ENCODE data around the gene KMT5C.
"Not testable (repeated sequence)": the region's sequence is repeated elsewhere in the genome, so short reads cannot be mapped to it uniquely, and the experiment has no call there.

KMT5C gene

GRCh38 chr19:55322204-55322885 is 17.3 kb upstream of the KMT5C start:
- Mint-ChIP-seq H3K9me3 (no peaks in the 10 kb centered on the region), H3K4me3 (no peak overlapping the region), H3K27ac (ENCODE audit: low read depth) (peak overlapping the region; percentile 22), H3K36me3 (ENCODE audit: insufficient read depth) (no peaks in the 10 kb centered on the region), H3K4me1 (no peaks in the 10 kb centered on the region), H3K27me3 (peaks cover 33% of the 10 kb centered on the region)
- DNase-seq (ENCODE audit: low spot score in 2 of 2) (no peak), ATAC-seq (replicated peaks; ENCODE audit: extremely low read depth, poor library complexity, severe bottlenecking) (no peak)

DNA sequence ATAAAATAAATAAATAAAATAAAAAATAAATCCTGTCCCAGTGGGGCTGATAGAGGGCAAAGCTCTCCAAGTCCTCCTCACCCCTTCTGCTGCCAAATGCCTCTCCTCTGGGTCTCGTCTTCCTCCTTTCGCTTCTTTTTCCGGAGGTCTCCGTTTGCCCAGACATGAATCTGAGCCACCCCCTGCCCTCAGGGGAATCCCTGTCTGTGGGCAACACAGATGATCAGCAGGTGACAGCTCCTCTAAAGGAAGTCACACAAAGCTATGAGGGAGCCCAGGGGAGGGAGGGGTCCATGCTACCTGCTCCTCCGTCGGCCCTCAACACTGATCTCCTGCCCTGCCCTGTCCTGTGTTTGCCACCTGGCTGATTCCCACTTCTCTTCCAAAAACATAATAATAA is 15.0 kb upstream of the KMT5C start:
- no peaks in the 10 kb centered on the region for H3K9me3 Mint-ChIP-seq
- H3K4me3 Mint-ChIP-seq: no peak overlapping the region
- no peak for DNase-seq (ENCODE audit: low spot score in 2 of 2)
- peaks cover 33% of the 10 kb centered on the region for H3K27me3 Mint-ChIP-seq
- H3K36me3 Mint-ChIP-seq (ENCODE audit: insufficient read depth): no peaks in the 10 kb centered on the region
- no peak for ATAC-seq (replicated peaks; ENCODE audit: extremely low read depth, poor library complexity, severe bottlenecking)
- H3K27ac Mint-ChIP-seq (ENCODE audit: low read depth): no peak overlapping the region
- H3K4me1 Mint-ChIP-seq: no peaks in the 10 kb centered on the region

DNA sequence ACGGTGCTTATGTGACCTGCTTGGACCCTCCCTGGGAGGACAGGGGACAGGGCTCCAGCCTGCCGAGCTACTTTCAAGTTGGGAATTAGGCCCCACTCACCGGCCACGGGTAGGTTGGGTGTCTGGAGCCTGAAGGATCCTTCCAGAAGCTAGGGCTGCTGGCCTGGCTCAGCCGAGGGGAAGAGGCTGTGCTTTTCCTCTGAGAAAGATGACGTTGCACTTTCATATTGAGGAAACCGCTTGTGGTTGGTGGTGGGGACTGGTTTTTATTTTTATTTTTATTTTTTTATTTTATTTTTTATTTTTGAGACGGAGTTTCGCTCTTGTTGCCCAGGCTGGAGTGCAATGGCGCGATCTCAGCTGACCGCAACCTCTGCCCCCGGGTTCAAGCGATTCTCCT is 14.5 kb upstream of the KMT5C start, which contains the start of gene TMEM150B:
TSS of gene TMEM150B (minus strand) at position 170 of the 400 bp plus-strand sequence. CDS start 4,305 bp downstream, outside the sequence.
- DNase-seq (ENCODE audit: low spot score in 2 of 2) (no peak), ATAC-seq (replicated peaks; ENCODE audit: extremely low read depth, poor library complexity, severe bottlenecking) (no peak)
- Mint-ChIP-seq H3K9me3 (no peaks in the 10 kb centered on the region), H3K27ac (ENCODE audit: low read depth) (no peak within 1 kb of the TSS), H3K4me3 (no peak within 1 kb of the TSS), H3K4me1 (no peaks in the 10 kb centered on the region), H3K27me3 (peaks cover 33% of the 10 kb centered on the region), H3K36me3 (ENCODE audit: insufficient read depth) (peaks cover 1% of the 10 kb centered on the region)

DNA sequence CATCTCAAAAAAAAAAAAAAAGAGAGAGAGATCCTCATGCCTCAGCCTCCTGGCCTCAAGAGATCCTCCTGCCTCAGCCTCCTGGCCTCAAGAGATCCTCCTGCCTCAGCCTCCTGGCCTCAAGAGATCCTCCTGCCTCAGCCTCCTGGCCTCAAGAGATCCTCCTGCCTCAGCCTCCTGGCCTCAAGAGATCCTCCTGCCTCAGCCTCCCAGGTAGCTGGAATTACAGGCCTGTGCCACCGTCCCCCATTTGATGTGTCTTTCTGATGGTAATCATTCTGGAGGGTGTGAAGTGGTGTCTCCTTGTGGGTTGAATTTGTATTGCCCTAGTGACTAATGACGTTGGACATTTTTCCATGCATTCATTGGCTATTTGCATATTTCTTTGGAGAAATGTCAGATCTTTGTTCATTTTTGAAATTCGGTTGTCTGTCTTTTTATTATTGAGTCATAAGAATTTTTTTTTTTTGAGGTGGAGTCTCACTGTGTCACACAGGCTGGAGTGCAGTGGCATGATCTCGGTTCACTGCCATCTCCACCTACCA is 10.8 kb upstream of the KMT5C start:
- H3K36me3 Mint-ChIP-seq (ENCODE audit: insufficient read depth); H3K27ac Mint-ChIP-seq (ENCODE audit: low read depth); H3K4me1 Mint-ChIP-seq; H3K4me3 Mint-ChIP-seq; H3K9me3 Mint-ChIP-seq; ATAC-seq (replicated peaks; ENCODE audit: extremely low read depth, poor library complexity, severe bottlenecking); DNase-seq (ENCODE audit: low spot score in 2 of 2): not testable (repeated sequence)
- peaks cover 25% of the 10 kb centered on the region for H3K27me3 Mint-ChIP-seq

- H3K27ac Mint-ChIP-seq (ENCODE audit: low read depth); H3K9me3 Mint-ChIP-seq; H3K4me1 Mint-ChIP-seq; H3K36me3 Mint-ChIP-seq (ENCODE audit: insufficient read depth); ATAC-seq (replicated peaks; ENCODE audit: extremely low read depth, poor library complexity, severe bottlenecking); DNase-seq (ENCODE audit: low spot score in 2 of 2); H3K4me3 Mint-ChIP-seq: not testable (repeated sequence)
- peaks cover 34% of the 10 kb centered on the region for H3K27me3 Mint-ChIP-seq
These were observed 9.9 kb upstream of the KMT5C start for GRCh38 chr19:55329791-55330190.

GRCh38 chr19:55333870-55334269 is 5.8 kb upstream of the KMT5C start:
- ATAC-seq (replicated peaks; ENCODE audit: extremely low read depth, poor library complexity, severe bottlenecking) (no peak), DNase-seq (ENCODE audit: low spot score in 2 of 2) (no peak)
- H3K36me3 Mint-ChIP-seq (ENCODE audit: insufficient read depth): peaks cover 20% of the 10 kb centered on the region
- no peak overlapping the region for H3K27ac Mint-ChIP-seq (ENCODE audit: low read depth)
- peaks cover 8% of the 10 kb centered on the region for H3K4me1 Mint-ChIP-seq
- no peak overlapping the region for H3K4me3 Mint-ChIP-seq
- no peaks in the 10 kb centered on the region for H3K9me3 Mint-ChIP-seq
- H3K27me3 Mint-ChIP-seq: peaks cover 52% of the 10 kb centered on the region

DNA sequence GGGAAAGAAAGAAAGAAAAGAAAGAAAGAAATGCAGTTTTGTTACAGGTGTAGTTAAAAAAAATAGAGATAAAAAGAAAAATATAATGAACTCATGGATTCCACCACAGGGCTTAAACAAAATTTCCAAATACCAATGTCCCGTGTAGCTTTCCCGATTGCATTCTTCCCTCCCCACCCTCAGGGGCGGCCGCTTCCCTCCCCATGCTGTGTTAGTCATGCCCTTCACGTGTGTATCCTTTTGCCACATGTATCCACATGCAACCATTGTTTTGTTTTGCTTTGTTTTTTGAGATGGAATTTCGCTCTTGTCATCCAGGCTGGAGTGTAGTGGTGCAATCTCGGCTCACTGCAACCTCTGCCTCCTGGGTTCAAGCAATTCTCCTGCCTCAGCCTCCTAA is 3.6 kb upstream of the KMT5C start:
- Mint-ChIP-seq H3K9me3 (no peaks in the 10 kb centered on the region), H3K36me3 (ENCODE audit: insufficient read depth) (peaks cover 35% of the 10 kb centered on the region), H3K4me3 (no peak overlapping the region), H3K27ac (ENCODE audit: low read depth) (no peak overlapping the region), H3K4me1 (peaks cover 27% of the 10 kb centered on the region), H3K27me3 (peaks cover 52% of the 10 kb centered on the region)
- ATAC-seq (replicated peaks; ENCODE audit: extremely low read depth, poor library complexity, severe bottlenecking) (no peak), DNase-seq (ENCODE audit: low spot score in 2 of 2) (no peak)

DNA sequence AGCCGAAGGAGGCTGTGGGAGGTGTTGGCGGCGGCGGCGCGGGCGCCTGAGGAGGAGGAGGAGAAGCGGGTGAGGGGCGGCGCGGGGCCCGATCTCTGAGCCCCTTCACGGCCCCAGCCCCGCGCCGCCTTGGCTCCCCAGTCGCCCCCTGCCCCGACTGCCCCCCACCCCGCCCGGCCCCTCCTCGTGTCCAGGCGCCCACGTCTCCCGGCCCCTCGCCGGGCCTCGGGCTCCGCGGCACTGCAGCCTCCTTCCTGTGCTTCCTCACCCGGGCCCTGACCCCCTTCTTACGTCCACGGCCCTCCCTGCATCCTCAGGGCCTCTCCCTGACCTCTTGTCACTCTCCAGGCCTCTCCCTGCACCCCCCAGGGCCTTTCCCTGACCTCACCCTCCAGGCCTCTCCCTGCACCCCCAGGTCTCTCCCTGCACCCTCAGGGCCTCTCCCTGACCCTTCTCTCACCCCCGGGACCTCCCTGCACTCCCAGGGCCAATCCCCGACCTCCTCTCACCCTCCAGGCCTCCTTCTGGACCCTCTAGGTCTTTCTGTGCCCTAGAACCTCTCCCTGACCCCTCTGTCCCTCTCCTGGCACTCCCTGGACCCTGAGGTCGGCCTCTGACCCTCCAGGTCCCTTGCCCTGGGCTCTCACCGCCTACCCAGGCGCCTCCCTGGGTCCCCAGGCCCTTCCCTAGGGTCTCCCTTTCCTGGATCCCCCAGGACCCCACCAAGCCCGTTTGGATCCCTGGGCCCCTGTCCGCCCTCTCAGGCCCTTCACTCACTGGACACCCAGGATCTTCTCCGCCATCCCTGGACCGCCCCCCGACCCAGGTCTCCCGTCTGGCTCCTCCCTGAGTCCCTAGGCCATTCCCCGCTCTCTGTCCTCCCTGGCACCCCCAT is 460 bp downstream of the KMT5C start:
- peaks cover 37% of the 10 kb centered on the region for H3K4me1 Mint-ChIP-seq
- peaks cover 22% of the 10 kb centered on the region for H3K27me3 Mint-ChIP-seq
- H3K9me3 Mint-ChIP-seq: no peaks in the 10 kb centered on the region
- DNase-seq (ENCODE audit: low spot score in 2 of 2): peak in 1 of 2 donors; percentile 35
- no peak for ATAC-seq (replicated peaks; ENCODE audit: extremely low read depth, poor library complexity, severe bottlenecking)
- H3K36me3 Mint-ChIP-seq (ENCODE audit: insufficient read depth): peaks cover 35% of the 10 kb centered on the region
- H3K4me3 Mint-ChIP-seq: peak overlapping the region; percentile 78
- peak overlapping the region; percentile 99 for H3K27ac Mint-ChIP-seq (ENCODE audit: low read depth)

- Mint-ChIP-seq H3K4me1 (peaks cover 42% of the 10 kb centered on the region), H3K36me3 (ENCODE audit: insufficient read depth) (peaks cover 37% of the 10 kb centered on the region), H3K27ac (ENCODE audit: low read depth) (peak overlapping the region; percentile 99), H3K4me3 (peak overlapping the region; percentile 78), H3K9me3 (no peaks in the 10 kb centered on the region), H3K27me3 (peaks cover 16% of the 10 kb centered on the region)
- DNase-seq (ENCODE audit: low spot score in 2 of 2) (no peak), ATAC-seq (replicated peaks; ENCODE audit: extremely low read depth, poor library complexity, severe bottlenecking) (no peak)
These were observed 1.1 kb downstream of the KMT5C start for GRCh38 chr19:55340784-55341147.

DNA sequence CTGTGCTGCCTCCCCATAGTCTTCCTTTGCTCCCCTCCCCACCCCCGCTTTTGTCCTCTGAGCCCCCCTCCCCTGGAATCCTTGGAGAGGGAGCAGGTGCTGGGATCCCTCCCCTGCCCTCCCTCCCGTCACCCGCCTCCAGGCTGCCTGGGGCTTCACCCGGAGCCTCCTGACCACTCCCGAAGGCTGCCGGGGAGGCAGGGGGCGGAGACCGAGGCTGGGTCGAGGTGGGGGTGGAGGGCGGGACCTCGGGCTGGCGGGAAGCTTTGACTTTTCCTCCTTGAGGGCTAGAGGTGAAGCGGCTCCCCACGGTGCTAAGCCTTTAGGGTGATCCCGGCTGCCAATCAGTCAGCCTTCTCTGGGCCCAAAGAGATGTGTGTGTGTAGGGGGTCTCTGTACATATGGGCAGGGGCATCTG is 1.5 kb downstream of the KMT5C start:
- peak overlapping the region; percentile 78 for H3K4me3 Mint-ChIP-seq
- peaks cover 12% of the 10 kb centered on the region for H3K27me3 Mint-ChIP-seq
- no peak for DNase-seq (ENCODE audit: low spot score in 2 of 2)
- H3K27ac Mint-ChIP-seq (ENCODE audit: low read depth): peak overlapping the region; percentile 99
- no peak for ATAC-seq (replicated peaks; ENCODE audit: extremely low read depth, poor library complexity, severe bottlenecking)
- peaks cover 42% of the 10 kb centered on the region for H3K4me1 Mint-ChIP-seq
- H3K36me3 Mint-ChIP-seq (ENCODE audit: insufficient read depth): peaks cover 37% of the 10 kb centered on the region
- no peaks in the 10 kb centered on the region for H3K9me3 Mint-ChIP-seq

- Mint-ChIP-seq H3K4me3 (peak overlapping the region; percentile 78), H3K9me3 (no peaks in the 10 kb centered on the region), H3K27me3 (peaks cover 5% of the 10 kb centered on the region), H3K36me3 (ENCODE audit: insufficient read depth) (peaks cover 36% of the 10 kb centered on the region), H3K27ac (ENCODE audit: low read depth) (peak overlapping the region; percentile 99), H3K4me1 (peaks cover 42% of the 10 kb centered on the region)
- ATAC-seq (replicated peaks; ENCODE audit: extremely low read depth, poor library complexity, severe bottlenecking) (no peak), DNase-seq (ENCODE audit: low spot score in 2 of 2) (no peak)
These were observed 2.2 kb downstream of the KMT5C start for GRCh38 chr19:55341595-55342531.

DNA sequence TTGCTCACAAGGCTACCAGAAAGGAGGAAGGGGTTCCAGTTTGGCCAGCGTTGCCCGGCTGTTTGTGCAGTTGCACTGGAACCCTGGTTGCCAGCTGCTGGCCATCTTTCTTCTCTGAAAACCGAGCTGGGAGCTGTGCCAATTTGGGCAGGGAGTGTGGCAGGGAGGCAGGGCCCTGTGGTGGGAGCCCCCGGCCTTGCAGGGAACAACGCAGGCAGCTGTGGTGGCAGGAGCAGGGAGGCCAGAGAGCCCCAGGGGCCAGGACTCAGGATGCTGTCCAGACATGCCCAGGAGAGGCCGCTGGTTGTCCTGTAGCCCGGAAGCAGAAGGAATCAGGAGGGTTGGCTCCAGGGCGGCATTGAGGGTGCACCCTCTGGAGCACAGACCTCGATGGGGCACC is 4.8 kb downstream of the KMT5C start:
- Mint-ChIP-seq H3K36me3 (ENCODE audit: insufficient read depth) (peaks cover 14% of the 10 kb centered on the region), H3K27me3 (no peaks in the 10 kb centered on the region), H3K9me3 (no peaks in the 10 kb centered on the region), H3K27ac (ENCODE audit: low read depth) (no peak overlapping the region), H3K4me1 (peaks cover 31% of the 10 kb centered on the region), H3K4me3 (no peak overlapping the region)
- ATAC-seq (replicated peaks; ENCODE audit: extremely low read depth, poor library complexity, severe bottlenecking) (no peak), DNase-seq (ENCODE audit: low spot score in 2 of 2) (no peak)
